ENCODE measurements around the gene SLAMF1.

Gene SLAMF1

GRCh38 chr1:160577671-160578070 is 69.2 kb downstream of the SLAMF1 start:
- no peak overlapping the region for H3K9ac ChIP-seq (ENCODE audit: low read length)
- no peaks in the 10 kb centered on the region for H3K79me2 ChIP-seq (ENCODE audit: control insufficient read depth, insufficient read depth, low read length)
- WGBS (ENCODE audit: extremely low coverage, insufficient coverage, low lambda C conversion rate): no CpG with 5 or more reads among the region's 2 CpGs
- H2BK5ac ChIP-seq (ENCODE audit: low read length): no peak overlapping the region
- no peak overlapping the region for H4K8ac ChIP-seq (ENCODE audit: low read depth, low read length)
- no peak overlapping the region for H3K4me2 ChIP-seq (ENCODE audit: low read length)
- H3K4me1 ChIP-seq (ENCODE audit: control insufficient read depth, low read depth, low read length): no peaks in the 10 kb centered on the region
- H2BK15ac ChIP-seq (replicated peaks; ENCODE audit: low read depth): no peak overlapping the region
- H3K36me3 ChIP-seq (ENCODE audit: control insufficient read depth, insufficient read depth, low read length): no peaks in the 10 kb centered on the region
- DNase-seq: no peak
- no peak overlapping the region for H2AK5ac ChIP-seq (ENCODE audit: low read length)
- H2BK120ac ChIP-seq (ENCODE audit: low read depth, low read length): no peak overlapping the region
- H4K5ac ChIP-seq (ENCODE audit: low read length): no peak overlapping the region
- no peak overlapping the region for H3K56ac ChIP-seq (ENCODE audit: low read length)
- H3K18ac ChIP-seq (ENCODE audit: low read length): no peak overlapping the region
- H3K79me1 ChIP-seq (ENCODE audit: low read length): no peaks in the 10 kb centered on the region
- no peak overlapping the region for H3K23ac ChIP-seq (ENCODE audit: low read length)
- H3K27ac ChIP-seq (ENCODE audit: low read depth, low read length): no peak overlapping the region
- H3K27me3 ChIP-seq (ENCODE audit: insufficient read depth, low read length, poor library complexity): no peaks in the 10 kb centered on the region
- no peak overlapping the region for H3K4ac ChIP-seq (ENCODE audit: low read depth, low read length)
- no peak overlapping the region for H3K4me3 ChIP-seq (ENCODE audit: low read length)

DNA sequence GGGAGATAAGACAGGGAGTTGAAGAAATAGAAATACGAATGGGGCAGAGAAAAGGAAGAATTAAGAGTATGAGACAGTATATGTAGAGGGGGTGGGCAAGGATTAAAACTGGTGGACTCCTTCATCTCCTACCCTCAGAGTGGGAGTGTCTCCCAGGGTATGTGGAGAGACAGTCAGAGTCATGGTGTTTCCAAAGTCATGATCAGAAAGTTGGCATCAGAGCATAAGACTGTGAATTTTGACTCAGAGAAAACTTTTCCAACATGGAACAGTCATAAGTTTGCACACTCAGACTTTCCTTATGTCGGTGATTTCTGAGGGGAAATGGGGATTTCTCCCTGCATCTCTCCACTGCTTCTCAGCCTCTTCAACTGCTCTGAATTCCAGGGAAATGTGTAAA is 70.0 kb downstream of the SLAMF1 start:
- Histone ChIP-seq H3K27me3 (ENCODE audit: insufficient read depth, low read length, poor library complexity) (no peaks in the 10 kb centered on the region), H3K79me1 (ENCODE audit: low read length) (no peaks in the 10 kb centered on the region), H3K56ac (ENCODE audit: low read length) (no peak overlapping the region), H2BK120ac (ENCODE audit: low read depth, low read length) (no peak overlapping the region), H4K8ac (ENCODE audit: low read depth, low read length) (no peak overlapping the region), H3K4ac (ENCODE audit: low read depth, low read length) (no peak overlapping the region), H2BK5ac (ENCODE audit: low read length) (no peak overlapping the region), H3K36me3 (ENCODE audit: control insufficient read depth, insufficient read depth, low read length) (no peaks in the 10 kb centered on the region), H2AK5ac (ENCODE audit: low read length) (no peak overlapping the region), H3K23ac (ENCODE audit: low read length) (no peak overlapping the region), H3K4me1 (ENCODE audit: control insufficient read depth, low read depth, low read length) (no peaks in the 10 kb centered on the region), H3K27ac (ENCODE audit: low read depth, low read length) (no peak overlapping the region), H3K9ac (ENCODE audit: low read length) (no peak overlapping the region), H3K4me3 (ENCODE audit: low read length) (no peak overlapping the region), H4K5ac (ENCODE audit: low read length) (no peak overlapping the region), H3K4me2 (ENCODE audit: low read length) (no peak overlapping the region), H3K18ac (ENCODE audit: low read length) (no peak overlapping the region), H3K79me2 (ENCODE audit: control insufficient read depth, insufficient read depth, low read length) (no peaks in the 10 kb centered on the region), H2BK15ac (replicated peaks; ENCODE audit: low read depth) (no peak overlapping the region)
- no peak for DNase-seq
- no CpG with 5 or more reads among the region's 2 CpGs for WGBS (ENCODE audit: extremely low coverage, insufficient coverage, low lambda C conversion rate)

DNA sequence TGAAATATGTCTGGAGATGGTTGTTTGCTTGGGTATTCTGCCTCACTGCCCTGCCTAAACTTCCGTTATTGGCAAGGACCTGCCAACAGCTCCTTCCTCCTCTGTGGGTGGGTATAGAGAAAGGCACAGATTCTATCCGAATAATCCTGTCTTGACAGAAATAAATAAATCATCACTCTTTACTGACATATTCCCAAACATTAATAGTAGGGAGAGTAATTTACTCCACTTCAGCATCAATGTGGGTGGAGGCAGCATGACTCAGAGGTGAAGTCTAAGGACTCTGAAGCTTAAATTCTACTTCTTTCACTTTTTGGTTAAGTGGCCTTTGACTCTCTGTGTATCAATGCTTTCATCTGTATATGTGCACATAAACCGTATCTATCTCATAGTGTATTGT is 70.5 kb downstream of the SLAMF1 start:
- H3K4me3 ChIP-seq (ENCODE audit: low read length): no peak overlapping the region
- no peak overlapping the region for H3K4me2 ChIP-seq (ENCODE audit: low read length)
- H3K27ac ChIP-seq (ENCODE audit: low read depth, low read length): no peak overlapping the region
- H3K36me3 ChIP-seq (ENCODE audit: control insufficient read depth, insufficient read depth, low read length): no peaks in the 10 kb centered on the region
- DNase-seq: no peak
- no CpG with 5 or more reads among the region's 3 CpGs for WGBS (ENCODE audit: extremely low coverage, insufficient coverage, low lambda C conversion rate)
- H3K4me1 ChIP-seq (ENCODE audit: control insufficient read depth, low read depth, low read length): no peaks in the 10 kb centered on the region
- H3K27me3 ChIP-seq (ENCODE audit: insufficient read depth, low read length, poor library complexity): no peaks in the 10 kb centered on the region
- no peak overlapping the region for H3K4ac ChIP-seq (ENCODE audit: low read depth, low read length)
- H2BK15ac ChIP-seq (replicated peaks; ENCODE audit: low read depth): no peak overlapping the region
- H3K9ac ChIP-seq (ENCODE audit: low read length): no peak overlapping the region
- no peak overlapping the region for H2AK5ac ChIP-seq (ENCODE audit: low read length)
- H2BK120ac ChIP-seq (ENCODE audit: low read depth, low read length): no peak overlapping the region
- no peak overlapping the region for H3K18ac ChIP-seq (ENCODE audit: low read length)
- no peaks in the 10 kb centered on the region for H3K79me2 ChIP-seq (ENCODE audit: control insufficient read depth, insufficient read depth, low read length)
- H4K5ac ChIP-seq (ENCODE audit: low read length): no peak overlapping the region
- H3K56ac ChIP-seq (ENCODE audit: low read length): no peak overlapping the region
- no peak overlapping the region for H4K8ac ChIP-seq (ENCODE audit: low read depth, low read length)
- no peak overlapping the region for H3K23ac ChIP-seq (ENCODE audit: low read length)
- no peaks in the 10 kb centered on the region for H3K79me1 ChIP-seq (ENCODE audit: low read length)
- no peak overlapping the region for H2BK5ac ChIP-seq (ENCODE audit: low read length)

DNA sequence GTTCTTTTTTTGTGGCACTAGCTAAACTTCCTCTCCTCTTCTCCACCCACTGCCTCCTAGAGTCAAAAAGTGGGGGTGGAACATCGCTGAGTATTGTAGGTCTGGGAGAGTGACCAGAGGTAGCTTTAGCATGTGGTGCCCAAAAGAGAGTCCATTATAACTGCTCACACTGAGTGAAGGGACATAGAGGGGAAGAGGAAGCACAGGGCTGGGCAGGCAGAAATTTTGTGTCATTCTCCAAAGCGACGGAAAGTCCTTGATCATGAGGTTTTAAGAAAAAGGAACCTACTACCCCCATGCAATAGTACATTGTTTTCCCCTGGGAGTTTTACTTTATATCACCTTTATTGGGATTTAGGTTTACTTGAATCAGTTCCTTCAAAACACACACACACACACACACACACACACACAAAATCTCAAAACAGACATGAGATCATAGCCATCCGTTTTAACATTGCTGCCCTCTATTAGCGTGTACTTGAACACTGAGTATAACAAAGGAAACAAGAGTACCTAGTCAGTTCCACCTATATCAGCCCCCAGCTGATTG is 71.7 kb downstream of the SLAMF1 start:
- H3K27me3 ChIP-seq (ENCODE audit: insufficient read depth, low read length, poor library complexity): no peaks in the 10 kb centered on the region
- no peak overlapping the region for H2BK5ac ChIP-seq (ENCODE audit: low read length)
- no peak overlapping the region for H3K23ac ChIP-seq (ENCODE audit: low read length)
- no peaks in the 10 kb centered on the region for H3K79me2 ChIP-seq (ENCODE audit: control insufficient read depth, insufficient read depth, low read length)
- H3K4me2 ChIP-seq (ENCODE audit: low read length): no peak overlapping the region
- no CpG with 5 or more reads among the region's 5 CpGs for WGBS (ENCODE audit: extremely low coverage, insufficient coverage, low lambda C conversion rate)
- H3K27ac ChIP-seq (ENCODE audit: low read depth, low read length): no peak overlapping the region
- H3K4me1 ChIP-seq (ENCODE audit: control insufficient read depth, low read depth, low read length): no peaks in the 10 kb centered on the region
- H2BK120ac ChIP-seq (ENCODE audit: low read depth, low read length): no peak overlapping the region
- no peak overlapping the region for H2AK5ac ChIP-seq (ENCODE audit: low read length)
- no peak overlapping the region for H3K9ac ChIP-seq (ENCODE audit: low read length)
- no peaks in the 10 kb centered on the region for H3K36me3 ChIP-seq (ENCODE audit: control insufficient read depth, insufficient read depth, low read length)
- no peak overlapping the region for H4K8ac ChIP-seq (ENCODE audit: low read depth, low read length)
- H3K56ac ChIP-seq (ENCODE audit: low read length): no peak overlapping the region
- no peak overlapping the region for H3K18ac ChIP-seq (ENCODE audit: low read length)
- no peaks in the 10 kb centered on the region for H3K79me1 ChIP-seq (ENCODE audit: low read length)
- no peak overlapping the region for H3K4ac ChIP-seq (ENCODE audit: low read depth, low read length)
- no peak overlapping the region for H2BK15ac ChIP-seq (replicated peaks; ENCODE audit: low read depth)
- no peak overlapping the region for H3K4me3 ChIP-seq (ENCODE audit: low read length)
- no peak overlapping the region for H4K5ac ChIP-seq (ENCODE audit: low read length)
- DNase-seq: no peak

GRCh38 chr1:160570840-160571239 is 76.0 kb downstream of the SLAMF1 start:
- Histone ChIP-seq H2BK15ac (replicated peaks; ENCODE audit: low read depth) (no peak overlapping the region), H3K18ac (ENCODE audit: low read length) (no peak overlapping the region), H3K79me2 (ENCODE audit: control insufficient read depth, insufficient read depth, low read length) (no peaks in the 10 kb centered on the region), H3K56ac (ENCODE audit: low read length) (no peak overlapping the region), H2BK120ac (ENCODE audit: low read depth, low read length) (no peak overlapping the region), H3K23ac (ENCODE audit: low read length) (no peak overlapping the region), H3K4me1 (ENCODE audit: control insufficient read depth, low read depth, low read length) (peaks cover 4% of the 10 kb centered on the region), H3K4me3 (ENCODE audit: low read length) (no peak overlapping the region), H2BK5ac (ENCODE audit: low read length) (no peak overlapping the region), H3K9ac (ENCODE audit: low read length) (no peak overlapping the region), H3K27ac (ENCODE audit: low read depth, low read length) (no peak overlapping the region), H3K36me3 (ENCODE audit: control insufficient read depth, insufficient read depth, low read length) (no peaks in the 10 kb centered on the region), H3K4me2 (ENCODE audit: low read length) (no peak overlapping the region), H4K5ac (ENCODE audit: low read length) (no peak overlapping the region), H3K27me3 (ENCODE audit: insufficient read depth, low read length, poor library complexity) (no peaks in the 10 kb centered on the region), H3K79me1 (ENCODE audit: low read length) (no peaks in the 10 kb centered on the region), H2AK5ac (ENCODE audit: low read length) (no peak overlapping the region), H4K8ac (ENCODE audit: low read depth, low read length) (no peak overlapping the region), H3K4ac (ENCODE audit: low read depth, low read length) (no peak overlapping the region)
- WGBS (ENCODE audit: extremely low coverage, insufficient coverage, low lambda C conversion rate): no CpG with 5 or more reads among the region's 3 CpGs
- no peak for DNase-seq

DNA sequence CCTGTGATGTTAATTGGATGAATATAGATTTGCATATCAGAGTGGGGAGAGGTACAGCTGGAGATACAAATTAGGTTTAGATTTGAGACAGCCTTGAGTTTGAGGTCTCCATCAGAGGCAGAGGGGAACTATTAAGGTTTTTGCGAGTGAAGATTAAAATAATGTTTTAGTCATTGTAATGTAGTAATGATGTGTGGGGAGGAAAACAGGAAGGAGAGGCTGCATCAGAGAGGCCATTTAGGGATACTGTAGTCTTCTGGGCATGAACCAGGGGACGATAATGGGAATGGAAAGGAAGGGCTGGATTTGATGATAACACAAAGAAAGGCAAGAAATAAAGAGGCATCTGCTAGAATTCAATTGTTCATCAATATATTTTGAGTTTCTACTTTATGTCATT is 77.0 kb downstream of the SLAMF1 start:
- Histone ChIP-seq H2AK5ac (ENCODE audit: low read length) (no peak overlapping the region), H3K27me3 (ENCODE audit: insufficient read depth, low read length, poor library complexity) (no peaks in the 10 kb centered on the region), H3K23ac (ENCODE audit: low read length) (no peak overlapping the region), H3K79me2 (ENCODE audit: control insufficient read depth, insufficient read depth, low read length) (no peaks in the 10 kb centered on the region), H3K4me1 (ENCODE audit: control insufficient read depth, low read depth, low read length) (peaks cover 4% of the 10 kb centered on the region), H3K79me1 (ENCODE audit: low read length) (no peaks in the 10 kb centered on the region), H3K18ac (ENCODE audit: low read length) (no peak overlapping the region), H3K9ac (ENCODE audit: low read length) (no peak overlapping the region), H2BK120ac (ENCODE audit: low read depth, low read length) (no peak overlapping the region), H4K8ac (ENCODE audit: low read depth, low read length) (no peak overlapping the region), H3K36me3 (ENCODE audit: control insufficient read depth, insufficient read depth, low read length) (no peaks in the 10 kb centered on the region), H4K5ac (ENCODE audit: low read length) (no peak overlapping the region), H3K56ac (ENCODE audit: low read length) (no peak overlapping the region), H3K4ac (ENCODE audit: low read depth, low read length) (no peak overlapping the region), H3K4me2 (ENCODE audit: low read length) (no peak overlapping the region), H2BK15ac (replicated peaks; ENCODE audit: low read depth) (no peak overlapping the region), H3K27ac (ENCODE audit: low read depth, low read length) (no peak overlapping the region), H2BK5ac (ENCODE audit: low read length) (no peak overlapping the region), H3K4me3 (ENCODE audit: low read length) (no peak overlapping the region)
- DNase-seq: no peak
- 100% methylated on average over 1 of the region's 2 CpGs for WGBS (ENCODE audit: extremely low coverage, insufficient coverage, low lambda C conversion rate)
